GM19238 (cell line): ENCODE measurements around the gene UBE2L6.
"Not testable (repeated sequence)": the region's sequence is repeated elsewhere in the genome, so short reads cannot be mapped to it uniquely, and the experiment has no call there.

ENCODE experiments used
- DNase-seq: peaks from one replicate; pipeline ENCODE4 v3.0.0; 2011; ENCODE audit warnings: low spot score; ENCODE audit not compliant: insufficient read length

UBE2L6 gene

DNA sequence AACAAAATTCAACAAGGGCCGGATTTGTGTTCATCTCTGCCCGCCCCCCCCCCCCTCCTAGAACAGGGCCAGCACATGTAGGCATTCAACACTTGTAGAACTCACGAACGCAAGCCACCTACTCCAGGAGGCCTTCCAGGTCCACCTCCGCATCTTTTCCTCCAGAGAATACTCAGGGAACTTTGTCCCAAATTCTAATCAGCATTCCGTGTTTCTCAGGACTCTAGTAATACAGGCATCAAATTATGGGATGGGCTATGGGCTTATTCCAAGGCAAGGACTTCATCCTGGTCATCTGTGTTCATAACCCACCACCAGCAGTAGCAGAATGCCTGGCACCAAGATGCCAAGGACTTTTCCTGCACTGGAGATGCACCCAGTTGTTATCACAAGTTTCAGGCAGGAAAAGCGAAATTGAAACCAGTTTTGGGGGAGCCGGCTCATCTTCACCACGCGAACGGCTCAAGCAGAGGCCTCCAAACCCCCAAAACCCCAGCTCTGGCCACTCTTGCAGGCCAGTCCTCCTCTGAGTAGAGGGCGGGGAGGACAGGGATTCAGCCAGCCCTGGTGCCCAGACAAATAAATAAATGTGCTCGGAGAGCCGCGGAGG lies 462 bp downstream of the UBE2L6 start:
- no peak for DNase-seq

DNA sequence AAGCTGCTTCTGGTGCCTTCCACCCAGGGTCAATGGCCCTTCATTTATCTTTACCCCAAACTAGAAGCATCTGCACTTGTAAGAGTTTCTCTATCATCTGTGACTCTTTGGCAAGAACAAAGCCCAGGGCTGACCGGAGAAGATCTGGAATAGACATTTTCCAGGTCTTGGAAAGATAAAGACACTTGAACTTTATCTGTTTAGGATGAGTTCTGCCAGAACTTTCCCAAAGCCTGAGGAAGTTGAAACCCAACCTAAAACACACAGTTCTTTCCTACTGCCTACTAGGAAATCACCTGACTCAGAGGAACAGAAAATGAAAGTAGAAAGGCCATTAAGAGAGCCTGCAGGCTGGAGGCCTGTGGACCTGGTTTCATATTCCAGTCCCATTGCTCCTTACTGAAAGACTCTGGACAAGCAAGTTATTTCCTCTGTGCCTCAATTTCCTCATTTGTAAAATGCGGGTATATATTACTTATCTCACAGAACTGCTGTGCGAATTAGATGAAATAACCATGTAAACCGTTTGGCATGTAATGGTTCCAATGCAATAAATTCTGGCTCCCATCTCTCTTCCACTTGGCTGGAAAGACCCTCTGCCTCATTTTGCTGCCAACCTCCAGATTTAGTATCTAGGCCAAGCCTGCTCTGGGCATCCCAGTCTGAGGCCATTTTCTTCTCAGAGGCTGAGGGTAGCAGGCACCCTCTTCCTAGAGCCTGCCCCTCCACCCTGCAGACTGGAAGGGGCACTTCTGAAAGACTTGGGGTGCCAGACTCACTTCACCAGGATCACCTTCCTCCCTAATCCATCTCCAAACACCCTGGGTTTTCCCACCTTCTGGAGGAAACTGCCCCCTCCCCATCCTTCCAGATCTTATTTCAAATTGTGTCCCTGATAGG lies 1.2 kb downstream of the UBE2L6 start:
- DNase-seq, result peak; percentile 47

DNA sequence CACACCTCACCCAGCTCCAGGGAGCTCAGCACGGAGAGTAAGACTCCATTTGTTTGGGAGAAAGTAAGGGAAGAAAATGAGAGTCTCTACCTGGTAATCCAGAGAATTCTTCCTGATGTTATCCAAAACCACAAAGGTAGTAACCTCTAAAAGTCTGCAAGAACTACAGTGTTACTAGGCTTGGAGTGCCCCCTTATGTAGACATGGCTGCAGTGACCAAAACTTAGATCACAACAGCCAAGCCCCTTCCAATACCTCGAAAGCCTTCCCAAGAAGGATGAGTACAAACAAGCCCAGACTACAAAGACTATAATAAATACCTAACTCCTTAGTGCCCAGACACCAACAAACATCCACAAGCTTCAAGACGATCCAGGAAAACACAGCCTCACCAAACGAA lies 4.9 kb downstream of the UBE2L6 start:
- DNase-seq, result no peak

DNA sequence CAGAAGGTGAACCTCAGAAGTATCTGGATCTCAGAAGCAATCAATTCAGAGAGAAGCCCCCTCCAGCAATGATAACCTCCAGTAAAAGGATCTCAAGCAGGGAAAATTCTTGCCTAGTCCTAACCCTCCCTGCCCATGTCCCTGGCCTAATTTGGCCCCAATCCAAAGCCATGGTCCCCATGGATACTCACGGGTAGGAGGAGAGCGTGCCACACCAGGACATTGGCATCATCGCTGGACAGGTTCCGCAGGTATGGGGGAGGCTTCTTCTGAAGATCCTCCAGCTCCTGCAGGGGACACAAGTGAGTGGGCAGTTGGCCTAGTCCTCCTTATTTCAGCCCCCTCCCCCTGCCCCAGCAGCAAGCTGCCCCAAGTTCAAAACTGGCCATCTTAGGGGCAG lies 7.3 kb downstream of the UBE2L6 start:
- DNase-seq, result no peak

DNA sequence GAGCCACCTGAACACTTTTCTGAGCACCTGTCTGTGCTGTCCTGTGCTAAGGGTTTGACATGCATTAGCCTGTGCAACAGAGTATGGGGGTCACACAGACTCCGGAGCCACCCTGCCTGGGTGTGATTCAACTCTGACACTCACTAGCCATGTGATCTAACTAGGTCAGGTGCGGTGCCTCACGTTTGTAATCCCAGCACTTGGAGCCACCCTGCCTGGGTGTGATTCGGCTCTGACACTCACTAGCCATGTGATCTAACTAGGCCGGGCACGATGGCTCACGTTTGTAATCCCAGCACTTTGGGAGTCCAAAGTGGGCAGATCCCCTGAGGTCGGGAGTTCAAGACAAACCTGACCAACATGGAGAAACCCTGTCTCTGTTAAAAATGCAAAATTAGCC lies 11.4 kb downstream of the UBE2L6 start:
- DNase-seq, result no peak

DNA sequence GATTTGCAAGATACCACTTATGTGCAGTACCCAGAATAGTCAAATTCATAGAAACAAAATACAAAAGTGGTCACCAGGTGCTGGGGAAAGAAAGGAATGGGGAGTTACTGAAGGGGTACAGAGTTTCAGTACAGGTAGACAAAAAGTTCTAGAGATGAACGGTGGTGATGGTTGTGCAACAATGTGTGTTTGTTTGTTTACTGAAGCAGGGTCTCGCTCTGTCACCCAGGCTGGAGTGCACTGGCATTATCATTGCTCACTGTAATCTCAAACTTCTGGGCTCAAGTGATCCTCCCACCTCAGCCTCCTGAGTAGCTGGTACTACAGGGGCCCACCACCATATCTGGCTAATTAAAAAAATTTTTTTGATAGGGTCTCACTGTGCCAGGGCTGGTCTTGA lies 12.1 kb downstream of the UBE2L6 start:
- no peak for DNase-seq

DNA sequence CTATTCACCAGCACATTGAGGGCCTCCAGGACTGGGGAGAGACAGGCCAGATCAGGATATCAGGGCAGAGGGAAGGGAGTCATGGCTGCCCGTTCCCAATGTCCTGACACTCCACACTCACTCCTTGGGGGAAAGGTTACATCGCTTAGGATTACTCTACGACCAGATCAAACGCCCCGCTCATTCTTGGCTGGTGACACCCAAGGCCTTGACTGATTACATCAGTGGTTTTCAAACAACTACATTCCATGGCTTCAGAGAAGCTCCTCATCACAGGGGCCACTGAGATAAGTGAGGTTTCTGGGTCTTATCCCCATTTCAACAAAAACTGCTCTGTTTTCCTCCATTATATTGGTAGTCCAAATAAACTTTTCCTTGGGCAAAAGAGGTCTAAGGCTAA lies 15.0 kb downstream of the UBE2L6 start:
- DNase-seq, result no peak

DNA sequence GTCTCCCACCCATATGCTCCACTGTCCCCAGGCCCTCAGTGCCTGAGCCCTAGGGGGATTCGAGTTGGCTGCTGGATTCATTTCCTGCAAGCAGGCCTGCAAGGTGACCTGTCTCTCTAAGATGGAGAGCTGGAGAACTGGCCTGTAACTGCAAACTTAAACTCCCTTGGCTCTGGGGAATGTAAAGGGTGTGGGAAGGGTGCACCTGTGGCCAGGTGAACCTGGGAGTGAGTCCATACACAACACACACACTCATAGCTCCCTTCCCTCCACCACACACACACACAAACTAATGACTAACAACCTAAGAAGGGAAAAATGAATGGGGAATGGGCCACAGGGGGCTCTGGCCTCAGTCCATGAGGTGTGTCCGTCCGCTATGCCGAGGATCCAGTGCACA lies 15.5 kb downstream of the UBE2L6 start:
- DNase-seq, result no peak

DNA sequence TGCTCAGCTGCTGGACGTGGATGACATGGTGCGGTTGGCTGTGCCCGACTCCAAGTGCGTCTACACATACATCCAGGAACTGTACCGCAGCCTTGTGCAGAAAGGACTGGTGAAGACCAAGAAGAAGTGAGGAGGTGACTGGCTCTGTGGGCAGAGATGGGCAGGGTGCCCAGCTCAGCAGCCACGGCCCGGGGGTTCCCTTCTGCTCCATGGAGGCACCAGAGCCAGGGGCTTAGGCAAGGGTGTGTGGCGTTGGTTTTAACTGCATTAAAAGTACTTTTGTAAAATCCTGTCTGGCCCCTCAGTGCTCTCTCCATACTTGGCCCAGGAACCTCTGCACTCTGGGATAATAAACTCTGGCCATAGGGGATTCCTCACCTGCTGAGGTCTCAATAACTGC lies 17.5 kb downstream of the UBE2L6 start:
- DNase-seq, result no peak

DNA sequence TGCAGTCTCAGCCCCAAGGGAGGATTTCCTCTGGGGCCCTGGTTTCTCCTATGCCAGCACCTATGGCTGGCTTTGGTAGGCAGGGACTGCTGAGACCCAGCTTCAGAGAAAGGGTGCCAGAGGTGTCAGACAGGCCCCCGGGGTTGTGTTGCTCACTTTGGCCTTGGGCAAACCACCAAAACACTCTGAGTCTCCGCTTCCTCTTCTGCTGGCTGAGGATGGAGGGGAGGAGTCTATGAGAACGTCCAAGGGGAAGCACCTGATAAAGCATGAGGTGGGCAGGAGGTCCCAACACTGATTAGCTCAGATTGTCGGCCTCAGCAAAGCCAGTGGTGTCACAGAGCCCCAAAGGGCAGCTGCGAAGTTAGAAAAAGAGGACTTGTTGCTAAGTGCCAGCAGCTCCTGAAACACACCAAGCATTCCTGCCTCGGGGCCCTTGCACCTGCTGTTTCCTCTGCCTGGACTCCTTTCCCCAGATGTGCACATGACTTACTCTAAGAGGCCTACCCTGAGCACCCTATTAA lies 19.6 kb downstream of the UBE2L6 start:
- peak; percentile 63 for DNase-seq

DNA sequence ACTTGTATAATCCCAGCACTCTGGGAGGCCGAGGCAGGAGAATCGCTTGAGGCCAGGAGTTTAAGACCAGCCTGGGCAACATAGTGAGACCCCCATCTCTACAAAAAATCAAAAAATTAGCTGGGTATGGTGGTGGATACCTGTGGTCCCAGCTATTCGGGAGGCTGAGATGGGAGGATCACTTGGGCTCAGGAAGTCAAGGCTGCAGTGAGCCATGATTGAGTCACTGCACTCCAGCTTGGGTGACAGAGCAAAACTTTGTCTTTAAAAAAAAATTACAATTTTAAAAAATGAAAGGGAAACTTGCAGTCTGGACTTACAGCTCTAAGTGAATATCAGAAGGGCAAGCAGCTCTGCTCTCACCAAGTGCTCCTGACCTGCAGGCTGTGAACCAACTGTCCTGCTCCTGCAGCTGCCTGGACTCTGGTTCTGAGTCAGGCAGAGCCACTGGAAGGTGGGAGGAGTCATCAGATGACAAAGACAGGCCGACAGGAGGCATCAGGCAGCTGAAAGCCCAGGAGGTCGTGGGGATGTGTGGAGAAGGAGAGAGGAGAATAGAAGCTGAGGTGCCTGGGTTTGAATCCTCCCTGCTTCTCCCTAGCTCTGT lies 20.5 kb downstream of the UBE2L6 start:
- peak; percentile 49 for DNase-seq

DNA sequence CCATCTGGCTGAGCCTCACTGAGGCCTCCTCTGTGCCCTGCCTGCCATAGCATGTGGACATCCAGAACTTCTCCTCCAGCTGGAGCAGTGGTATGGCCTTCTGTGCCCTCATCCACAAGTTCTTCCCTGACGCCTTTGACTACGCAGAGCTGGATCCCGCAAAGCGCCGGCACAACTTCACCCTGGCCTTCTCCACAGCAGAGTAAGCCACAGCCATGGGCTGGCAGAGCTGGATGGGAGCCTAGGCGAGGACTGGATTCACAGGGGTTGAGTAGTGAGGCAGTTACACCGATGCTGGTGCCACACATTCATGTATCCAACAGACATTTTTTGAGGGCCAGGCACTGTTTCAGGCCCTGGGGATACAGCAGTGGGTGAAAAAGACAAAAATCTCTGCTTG lies 21.0 kb downstream of the UBE2L6 start:
- no peak for DNase-seq

DNA sequence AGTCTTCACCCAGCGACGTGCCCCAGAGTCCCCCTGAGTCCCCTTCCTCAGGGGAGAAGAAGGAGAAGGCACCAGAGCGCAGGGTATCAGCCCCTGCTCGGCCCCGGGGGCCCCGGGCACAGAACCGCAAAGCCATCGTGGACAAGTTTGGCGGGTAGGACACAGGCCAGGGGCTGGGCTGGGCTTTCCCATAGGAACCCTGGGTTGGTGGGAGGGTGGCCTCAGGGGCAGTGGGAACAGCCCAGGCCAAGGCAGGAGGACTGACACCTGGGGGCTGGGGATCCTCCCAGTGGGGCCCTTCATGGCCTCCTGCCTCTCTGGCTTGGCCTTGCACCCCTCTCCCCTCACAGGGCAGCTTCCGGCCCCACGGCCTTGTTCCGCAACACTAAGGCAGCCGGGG lies 21.6 kb downstream of the UBE2L6 start:
- DNase-seq, result no peak

DNA sequence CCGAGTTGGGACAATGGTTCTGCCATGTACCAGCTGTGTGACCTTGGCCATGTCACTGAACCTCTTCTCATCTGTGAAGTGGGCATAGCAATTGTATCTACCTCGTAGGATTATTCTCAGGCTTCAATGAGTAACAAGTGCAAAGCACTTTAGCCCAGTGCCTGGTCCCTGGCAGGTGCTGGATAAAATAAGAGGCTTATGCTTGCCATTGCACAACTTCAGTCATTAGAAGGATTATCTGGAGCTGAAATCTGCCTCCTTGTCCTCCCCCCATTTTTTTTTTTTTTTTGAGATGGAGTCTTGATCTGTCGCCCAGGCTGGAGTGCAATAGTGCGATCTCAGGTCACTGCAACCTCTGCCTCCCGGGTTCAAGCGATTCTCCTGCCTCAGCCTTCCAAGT lies 22.9 kb downstream of the UBE2L6 start:
- no peak for DNase-seq

DNA sequence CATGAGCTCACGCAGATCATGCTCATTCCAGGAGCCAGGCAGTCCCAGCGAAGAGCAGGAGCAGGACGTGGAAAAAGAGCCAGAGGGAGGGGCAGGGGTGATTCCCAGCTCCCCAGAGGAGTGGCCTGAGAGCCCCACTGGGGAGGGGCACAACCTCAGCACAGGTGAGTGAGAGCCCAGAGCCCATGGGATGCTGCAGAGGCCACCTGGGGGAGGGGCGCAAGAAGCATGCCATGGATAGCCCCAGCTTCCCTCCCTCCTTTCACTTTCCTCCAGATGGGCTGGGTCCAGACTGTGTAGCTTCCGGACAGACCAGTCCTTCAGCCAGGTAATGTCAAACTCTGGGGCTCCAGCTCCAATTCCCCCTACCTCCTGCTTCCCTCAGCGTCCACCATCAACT lies 23.9 kb downstream of the UBE2L6 start:
- DNase-seq, result no peak

DNA sequence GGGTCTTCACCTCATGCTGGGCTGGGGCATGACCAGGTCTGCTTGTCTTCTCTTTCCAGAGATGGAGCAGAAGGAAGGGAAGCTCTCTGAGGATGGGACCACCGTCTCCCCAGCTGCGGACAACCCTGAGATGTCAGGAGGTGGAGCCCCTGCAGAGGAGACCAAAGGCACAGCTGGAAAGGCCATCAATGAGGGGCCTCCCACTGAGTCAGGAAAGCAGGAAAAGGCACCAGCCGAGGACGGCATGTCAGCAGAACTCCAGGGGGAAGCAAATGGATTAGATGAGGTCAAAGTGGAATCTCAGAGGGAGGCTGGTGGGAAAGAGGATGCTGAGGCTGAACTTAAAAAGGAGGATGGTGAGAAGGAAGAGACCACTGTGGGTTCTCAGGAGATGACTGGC lies 24.9 kb downstream of the UBE2L6 start:
- no peak for DNase-seq

DNA sequence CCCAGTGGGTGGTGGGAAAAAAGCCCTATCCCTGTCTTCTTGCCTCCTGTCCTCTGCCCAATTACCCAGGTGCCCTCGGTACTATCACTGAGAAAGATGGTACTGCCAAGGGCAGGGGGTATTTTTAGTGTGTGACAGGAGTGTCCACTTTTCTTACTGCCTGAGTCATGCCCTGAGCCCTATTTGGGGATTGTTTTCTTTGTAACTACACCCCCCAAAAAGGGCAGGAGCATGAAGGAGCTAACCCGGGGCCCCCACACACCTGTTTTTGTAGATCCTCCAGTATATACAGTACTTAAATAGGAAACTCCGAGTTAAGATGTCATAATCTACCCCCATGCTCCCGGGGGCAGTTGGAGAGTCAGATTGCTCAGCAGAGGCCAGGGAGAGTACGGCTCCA lies 26.3 kb downstream of the UBE2L6 start:
- DNase-seq, result no peak

DNA sequence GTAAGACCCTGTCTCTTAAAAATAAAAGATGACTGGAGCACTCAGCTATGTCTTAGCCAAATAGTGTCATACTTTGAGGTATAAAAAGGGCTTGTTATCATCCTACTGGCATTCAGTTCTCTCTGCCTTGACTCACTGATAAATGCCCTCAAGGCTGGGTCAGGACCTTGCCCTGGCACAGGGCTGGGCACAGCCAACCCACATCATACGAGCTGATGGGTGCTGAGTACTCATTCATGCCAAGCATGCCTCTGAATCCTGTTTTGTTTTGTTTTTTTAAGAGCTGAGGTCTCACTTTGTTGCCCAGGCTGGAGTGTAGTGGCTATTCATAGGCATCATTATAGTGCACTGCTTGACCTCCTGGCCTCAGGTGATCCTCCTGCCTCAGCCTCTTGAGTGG lies 28.1 kb downstream of the UBE2L6 start:
- no peak for DNase-seq

DNA sequence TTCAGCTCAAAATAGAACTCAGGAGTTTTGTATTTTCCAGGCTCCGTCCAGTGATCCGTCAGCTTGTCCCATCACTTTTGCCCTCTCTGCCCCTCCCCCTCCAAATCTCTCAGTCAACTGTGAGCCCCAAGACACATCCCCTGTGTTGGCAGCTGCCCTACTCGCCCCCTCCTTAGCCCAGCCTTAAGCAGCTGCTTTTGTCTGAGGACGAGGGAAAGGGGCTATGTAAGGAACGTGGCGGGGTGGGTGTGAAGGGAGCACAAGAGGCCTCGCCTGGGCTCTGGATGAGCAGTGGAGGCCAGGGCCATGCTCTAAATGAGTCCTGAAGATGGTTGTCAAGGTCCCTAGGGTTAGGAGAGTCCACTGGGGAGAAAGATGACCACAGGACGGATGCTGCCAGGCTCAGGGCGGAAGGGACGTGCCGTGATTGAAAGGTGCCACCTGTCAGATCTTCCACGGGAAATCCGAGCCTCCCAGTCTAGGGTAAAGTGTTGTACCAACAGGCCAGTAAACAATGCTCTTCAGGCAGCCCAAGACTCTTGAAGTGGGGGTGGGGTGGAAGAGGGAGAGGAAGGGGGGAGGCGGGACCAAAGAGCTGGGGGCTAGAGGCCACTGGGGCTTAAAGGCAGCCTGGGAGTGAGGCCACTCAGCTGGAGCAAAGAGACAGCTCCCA lies 30.4 kb downstream of the UBE2L6 start, which contains the start of gene SMTNL1:
SMTNL1 (plus strand) TSS at position 649 of the 673 bp plus-strand sequence. CDS start 5,048 bp downstream, outside the sequence.
- DNase-seq, result no peak

DNA sequence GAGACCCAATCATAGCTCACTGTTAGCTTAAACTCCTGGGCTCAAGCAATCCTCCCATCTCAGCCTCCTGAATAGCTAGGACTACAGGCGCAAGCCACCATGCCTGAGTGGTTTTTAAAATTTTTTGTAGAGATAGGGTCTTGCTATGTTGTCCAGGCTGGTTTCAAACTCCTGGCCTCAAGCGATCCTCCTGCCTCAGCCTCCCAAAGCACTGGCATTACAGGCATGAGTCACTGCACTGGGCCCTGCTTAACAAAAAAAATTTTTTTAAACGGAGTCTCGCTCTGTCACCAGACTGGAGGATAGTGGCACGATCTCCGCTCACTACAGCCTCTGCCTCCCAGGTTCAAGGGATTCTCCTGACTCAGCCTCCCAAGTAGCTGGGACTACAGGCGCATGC lies 33.0 kb downstream of the UBE2L6 start:
- not testable (repeated sequence) for DNase-seq

DNA sequence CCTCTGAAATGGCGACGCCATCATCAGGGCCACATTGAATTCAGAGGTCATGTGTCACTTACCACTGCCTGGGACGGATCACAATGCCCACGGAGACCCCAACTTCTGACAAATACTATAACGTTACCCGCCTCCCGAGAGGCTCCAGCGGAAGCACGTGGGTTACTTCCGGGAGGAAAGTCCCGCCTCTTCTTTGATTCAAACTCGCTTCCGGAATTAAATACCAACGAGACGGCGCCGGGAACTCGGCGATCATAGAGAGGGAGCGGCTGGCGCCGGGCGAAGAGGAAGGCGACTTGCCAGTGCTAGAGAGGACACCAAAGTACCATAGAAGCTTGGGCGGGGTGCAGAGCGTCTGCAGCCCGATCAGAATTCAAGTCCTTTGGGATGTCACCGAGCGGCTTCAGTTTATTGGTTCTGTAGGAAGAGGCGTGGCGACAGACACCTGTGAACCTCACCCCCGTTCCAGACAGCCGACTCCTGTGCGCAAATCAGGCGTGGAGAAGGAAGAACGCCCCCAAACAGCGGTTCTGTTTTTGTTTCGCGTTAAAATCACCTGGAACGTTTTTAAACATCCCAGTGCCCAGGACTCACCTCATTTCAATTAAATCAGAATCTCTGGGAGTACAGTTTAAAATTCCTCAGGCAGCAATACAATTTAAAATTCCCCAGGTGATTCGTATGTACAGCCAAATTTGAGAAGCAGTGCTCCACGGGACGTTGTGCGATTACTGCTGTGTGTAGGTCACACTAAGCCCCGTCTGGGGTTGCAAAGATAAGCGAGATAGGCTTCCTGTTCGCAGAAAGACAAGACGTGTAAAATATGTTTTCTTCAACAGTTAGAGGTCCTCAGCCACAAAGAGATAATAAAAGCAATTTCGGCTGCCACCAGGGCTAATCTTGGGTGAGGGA lies 36.6 kb downstream of the UBE2L6 start, which contains the start of gene TIMM10:
TIMM10 (minus strand) TSS at position 159 of the 912 bp plus-strand sequence. CDS start 565 bp downstream, outside the sequence.
- peak; percentile 92 for DNase-seq
